GM19099 (cell line): ENCODE results near the gene SLC30A1.

Experiments
- POLR2A ChIP-seq: IDR thresholded peaks from 3 replicates; pipeline ENCODE4 v1.6.1; 2011; ENCODE audit warnings: low read depth; ENCODE audit not compliant: insufficient read length; ENCODE audit errors: extremely low read depth

SLC30A1 gene

GRCh38 chr1:211577819-211578639, 932 bp downstream of the SLC30A1 start:
- TF ChIP-seq POLR2A, result no peak

DNA sequence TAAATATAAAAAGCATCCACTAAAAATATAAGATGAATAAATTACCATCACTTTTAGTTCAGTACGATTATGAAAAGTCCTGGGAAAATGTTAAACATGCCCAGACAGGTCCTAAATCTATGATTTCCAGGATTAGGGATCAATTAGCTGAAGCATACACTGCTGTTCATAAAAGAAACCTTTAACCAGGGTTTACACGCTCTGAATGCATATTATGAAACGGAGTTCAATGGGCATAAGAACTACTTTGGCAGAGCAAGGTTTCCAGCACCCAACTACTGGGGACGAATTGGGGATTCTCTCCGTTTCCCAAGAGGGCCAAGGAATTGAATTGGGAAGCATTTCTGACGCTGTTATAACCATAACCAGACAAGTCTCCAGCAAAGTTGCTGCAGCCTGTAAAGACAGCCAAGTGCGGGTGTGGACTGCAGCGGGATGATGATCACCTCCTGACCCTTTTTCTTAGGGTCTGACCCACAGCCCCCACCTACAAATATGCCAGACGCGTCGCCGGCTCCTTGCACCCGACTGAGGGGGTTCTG, 1.6 kb downstream of the SLC30A1 start:
- no peak for TF ChIP-seq POLR2A

DNA sequence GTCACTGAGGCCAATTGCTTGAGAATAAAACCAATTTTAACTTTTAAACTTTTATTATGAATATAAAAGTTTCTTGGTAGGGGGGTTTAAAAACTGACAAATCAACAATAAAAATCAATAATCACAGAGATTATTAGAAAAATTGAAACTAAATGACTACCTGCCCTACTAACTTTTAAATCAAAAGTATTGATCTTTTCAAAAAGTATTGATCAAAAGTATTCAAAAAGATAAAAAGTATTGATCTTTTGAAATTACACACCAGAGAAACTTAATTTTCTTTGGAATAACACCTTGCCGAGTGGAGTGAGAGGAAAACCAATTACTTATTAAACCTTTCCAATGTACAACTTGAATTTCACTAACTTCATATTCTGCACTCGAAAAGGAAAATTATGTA, 2.2 kb downstream of the SLC30A1 start:
- TF ChIP-seq POLR2A, result no peak

GRCh38 chr1:211574705-211575104, 4.3 kb downstream of the SLC30A1 start:
- TF ChIP-seq POLR2A, result no peak

DNA sequence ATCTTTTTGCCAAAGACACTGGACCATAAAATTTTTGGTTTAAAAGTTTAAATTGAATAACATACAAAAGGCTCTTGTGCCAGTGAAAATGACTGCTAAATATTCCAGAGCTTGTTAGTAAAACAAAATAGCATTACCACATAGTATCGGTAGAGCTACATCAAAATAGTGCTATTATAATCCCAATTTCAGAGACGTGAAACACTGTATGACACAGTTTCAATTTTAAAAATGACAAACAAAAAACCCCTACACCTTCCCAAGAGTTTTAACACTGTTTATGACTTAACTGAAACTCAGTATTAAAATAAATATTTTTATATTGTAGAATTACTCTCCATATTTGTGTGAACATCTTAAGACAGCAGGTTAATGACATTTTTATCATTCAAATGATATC, 7.0 kb downstream of the SLC30A1 start:
- TF ChIP-seq POLR2A, result no peak

GRCh38 chr1:211566431-211567025, 12.4 kb downstream of the SLC30A1 start:
- TF ChIP-seq POLR2A, result no peak

DNA sequence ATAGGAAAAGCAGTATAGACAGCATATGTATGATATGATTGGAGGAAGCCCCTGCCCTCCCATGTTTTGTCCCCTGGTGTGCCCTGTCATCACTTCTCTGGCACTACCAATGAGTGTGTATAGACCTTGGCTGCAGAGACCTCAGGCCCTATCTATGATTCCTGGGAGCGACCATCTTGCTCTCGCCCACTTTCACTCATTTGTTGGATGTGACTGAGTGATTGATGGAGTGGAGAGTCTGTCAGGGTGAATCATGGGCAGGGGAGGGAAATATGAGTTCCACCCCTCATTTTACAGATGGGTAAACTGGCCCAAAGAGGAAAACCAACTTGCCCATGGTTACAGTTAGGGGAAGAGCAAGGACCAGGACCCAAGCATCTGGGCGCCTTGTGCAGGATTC, 14.9 kb downstream of the SLC30A1 start:
- no peak for TF ChIP-seq POLR2A

DNA sequence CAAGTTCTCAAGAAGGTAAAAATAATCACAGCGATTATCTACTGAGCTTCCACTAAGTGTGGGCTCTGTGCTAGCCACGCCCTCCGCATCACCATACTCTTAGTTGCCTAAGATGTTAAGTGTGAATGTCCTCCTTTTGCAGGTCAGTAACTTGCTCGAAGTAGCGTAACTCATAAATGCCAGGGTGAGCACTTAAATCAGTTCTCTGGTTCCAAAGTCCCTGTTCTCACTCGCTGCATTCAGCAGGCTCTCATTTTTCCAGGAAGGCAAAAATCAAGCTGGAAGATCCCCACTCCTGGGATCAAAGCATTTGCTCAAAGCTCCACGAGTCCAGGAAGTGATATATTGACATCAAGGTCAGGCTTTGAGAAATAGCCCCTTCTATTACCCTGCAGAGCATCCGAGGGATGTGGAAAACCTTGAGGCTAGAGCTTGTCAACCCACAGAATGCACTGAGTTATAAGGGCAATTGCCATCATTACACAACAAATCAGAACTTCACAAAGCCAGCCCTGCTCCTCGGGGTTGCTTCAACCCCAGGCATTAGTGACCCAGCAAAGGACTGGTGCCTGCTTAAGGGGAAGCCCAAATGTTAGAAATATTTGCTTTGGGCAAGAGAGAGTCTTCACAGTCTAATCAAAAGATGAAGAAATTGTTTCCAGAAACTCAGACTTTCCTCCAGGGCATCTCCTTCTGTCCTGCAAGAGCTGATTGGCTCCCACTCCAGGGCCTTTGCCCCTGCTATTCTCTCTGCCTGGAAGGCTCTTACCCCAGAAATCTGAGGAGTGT, 19.5 kb downstream of the SLC30A1 start:
- no peak for TF ChIP-seq POLR2A

GRCh38 chr1:211557894-211558625, 20.9 kb downstream of the SLC30A1 start:
- no peak for TF ChIP-seq POLR2A

DNA sequence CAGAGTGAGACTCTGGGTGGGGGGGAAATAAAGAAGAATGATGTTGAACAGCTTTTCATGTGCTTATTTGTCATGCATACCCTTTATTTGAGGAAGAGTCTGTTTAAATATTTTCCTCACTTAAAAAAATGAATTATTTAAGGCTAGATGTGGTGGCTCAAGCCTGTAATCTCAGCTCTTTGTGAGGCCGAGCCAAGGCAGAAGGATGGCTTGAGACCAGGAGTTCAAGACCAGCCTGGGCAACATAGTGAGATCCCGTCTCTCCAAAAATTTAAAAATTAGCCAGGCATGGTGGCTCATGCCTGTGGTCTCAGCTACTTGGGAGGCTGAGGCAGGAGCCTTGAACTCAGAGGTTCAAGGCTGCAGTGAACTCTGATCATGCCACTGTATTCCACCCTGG, 25.4 kb downstream of the SLC30A1 start:
- no peak for TF ChIP-seq POLR2A

GRCh38 chr1:211551638-211552460, 27.1 kb downstream of the SLC30A1 start:
- no peak for TF ChIP-seq POLR2A

DNA sequence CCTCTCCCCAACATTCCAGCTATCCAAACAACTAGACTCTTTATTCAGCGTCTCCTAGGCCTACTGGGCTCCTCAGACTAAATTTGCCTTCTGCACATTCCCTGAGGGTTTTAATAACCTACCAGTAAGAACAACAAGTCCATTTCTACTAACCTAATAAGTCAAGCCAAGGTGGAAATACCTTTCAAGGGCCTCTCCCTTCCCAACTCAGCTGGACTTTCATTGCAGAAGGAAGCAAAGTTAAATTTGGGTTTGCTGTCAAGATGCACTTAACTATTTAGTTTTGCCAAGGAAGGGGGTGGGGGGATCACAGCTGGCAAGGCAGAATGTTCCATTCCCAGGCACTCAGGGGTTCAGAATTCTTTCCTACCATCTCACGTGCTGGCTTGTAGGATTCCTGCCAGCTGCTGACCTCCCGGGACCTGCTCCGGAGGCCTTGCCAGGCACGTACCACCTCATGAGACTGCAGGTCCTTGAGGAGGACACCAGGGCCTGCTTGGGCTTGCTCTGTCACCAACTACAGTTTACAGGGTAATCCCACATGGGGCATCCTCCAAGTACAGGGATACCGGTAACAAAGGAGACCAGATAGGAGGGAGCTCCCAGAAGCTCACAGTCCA, 29.8 kb downstream of the SLC30A1 start:
- TF ChIP-seq POLR2A, result no peak

DNA sequence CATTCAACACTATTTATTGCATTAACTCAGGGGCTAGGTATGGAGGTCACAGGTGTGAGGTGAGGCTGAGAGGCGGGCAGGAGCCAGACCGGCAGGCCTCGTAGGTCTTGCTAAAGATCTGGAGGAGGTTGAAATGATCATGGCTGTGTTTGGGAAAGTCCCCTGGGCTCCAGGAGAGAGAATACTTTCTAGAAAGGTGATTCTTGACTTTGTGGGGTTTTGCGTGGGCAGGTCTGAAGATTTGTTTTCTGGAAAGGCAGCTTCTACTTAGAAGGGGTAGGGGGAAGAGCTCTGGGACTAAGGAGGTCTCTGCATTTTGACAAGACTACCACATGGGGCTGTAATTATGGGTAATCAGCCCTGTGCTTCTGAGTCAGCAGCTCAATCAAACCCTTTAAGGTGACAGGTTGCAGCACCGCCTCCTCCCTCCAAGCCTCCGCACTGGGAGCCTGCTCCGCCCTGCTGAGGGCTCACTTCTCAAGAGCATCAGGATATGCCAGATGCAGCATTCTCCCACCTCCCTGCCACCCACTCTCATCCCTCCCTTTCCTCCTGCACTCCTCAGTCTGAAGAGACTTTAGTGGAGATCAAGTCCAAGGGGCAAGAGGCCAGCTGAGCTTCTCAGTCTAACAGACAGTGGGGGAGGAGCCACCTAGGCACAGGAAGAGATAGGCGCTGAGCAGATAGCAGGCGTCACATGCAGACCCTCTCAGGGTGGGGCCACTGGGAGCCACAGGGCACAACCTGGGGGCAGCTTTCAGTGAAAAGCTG, 30.5 kb downstream of the SLC30A1 start:
- TF ChIP-seq POLR2A, result no peak

- TF ChIP-seq POLR2A, result no peak
Measured at GRCh38 chr1:211547710-211548109, 31.3 kb downstream of the SLC30A1 start.
